HL-60 (cell line): ENCODE results near the gene RPL13.

Experiments
- GABPA ChIP-seq: IDR thresholded peaks from 2 replicates; pipeline ENCODE4 v1.6.1; 2012; ENCODE audit warnings: low read depth
- POLR2AphosphoS5 ChIP-seq: IDR thresholded peaks from 2 replicates; pipeline ENCODE4 v1.6.1; 2012; ENCODE audit warnings: low read depth
- SPI1 ChIP-seq: IDR thresholded peaks from 2 replicates; pipeline ENCODE4 v1.6.1; 2012; ENCODE audit warnings: low read depth, mild to moderate bottlenecking, borderline replicate concordance
- TF ChIP-seq, protein P1 (sequence below): IDR thresholded peaks from one replicate; pipeline ENCODE4 v1.5.1; 2011; ENCODE audit warnings: low read length, control low read depth, inconsistent platforms; ENCODE audit not compliant: insufficient read depth
- TF ChIP-seq, protein P2 (sequence below): IDR thresholded peaks from 2 replicates; pipeline ENCODE4 v1.6.1; 2012; ENCODE audit warnings: low read depth; ENCODE audit not compliant: insufficient replicate concordance

DNA sequence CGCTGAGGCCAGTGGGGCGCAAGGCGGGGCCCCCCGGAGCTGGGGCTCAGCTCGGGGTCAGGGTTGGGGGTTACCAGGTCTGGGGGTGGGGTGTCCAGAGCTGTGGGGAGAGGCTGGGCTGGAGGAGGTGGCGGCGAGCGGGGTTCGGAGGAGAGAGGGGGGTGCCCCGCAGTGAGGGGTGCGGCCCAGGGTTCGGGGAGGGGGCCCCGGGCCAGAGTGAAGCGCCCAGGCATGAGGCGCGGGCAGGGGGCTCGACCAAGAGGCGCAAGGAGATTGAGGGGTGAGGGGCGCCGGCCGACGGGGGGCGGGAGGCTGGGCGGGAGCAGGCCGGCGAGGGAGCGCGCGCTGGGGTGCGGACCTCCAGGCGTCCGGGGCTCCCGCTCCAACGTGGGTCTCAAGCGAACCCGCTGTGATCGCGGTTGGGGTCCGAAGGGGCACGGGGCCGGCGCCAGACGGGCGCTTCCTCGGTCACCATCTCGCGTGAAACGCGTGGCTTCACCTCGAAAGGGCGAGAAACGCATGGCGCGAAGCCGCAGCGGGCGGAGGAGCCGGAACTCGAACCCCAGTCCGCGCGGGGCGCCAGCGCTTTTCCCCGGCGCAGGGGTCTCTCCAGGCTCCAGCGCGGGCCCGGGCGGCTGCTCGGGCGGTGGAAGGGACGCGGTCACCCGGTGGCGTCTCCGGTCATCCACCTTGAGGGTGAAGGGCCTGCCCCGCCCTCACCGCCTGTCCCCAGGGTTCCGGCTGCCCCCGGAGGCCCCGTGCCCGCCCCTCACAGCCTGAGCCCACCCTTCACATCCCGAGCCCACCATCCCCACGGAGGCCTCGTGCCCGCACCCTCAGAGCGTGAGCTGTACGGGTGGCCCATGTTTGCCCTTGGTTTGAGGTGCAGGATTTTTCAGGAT is 15.9 kb downstream of the RPL13 start:
- TF ChIP-seq, protein P1, sequence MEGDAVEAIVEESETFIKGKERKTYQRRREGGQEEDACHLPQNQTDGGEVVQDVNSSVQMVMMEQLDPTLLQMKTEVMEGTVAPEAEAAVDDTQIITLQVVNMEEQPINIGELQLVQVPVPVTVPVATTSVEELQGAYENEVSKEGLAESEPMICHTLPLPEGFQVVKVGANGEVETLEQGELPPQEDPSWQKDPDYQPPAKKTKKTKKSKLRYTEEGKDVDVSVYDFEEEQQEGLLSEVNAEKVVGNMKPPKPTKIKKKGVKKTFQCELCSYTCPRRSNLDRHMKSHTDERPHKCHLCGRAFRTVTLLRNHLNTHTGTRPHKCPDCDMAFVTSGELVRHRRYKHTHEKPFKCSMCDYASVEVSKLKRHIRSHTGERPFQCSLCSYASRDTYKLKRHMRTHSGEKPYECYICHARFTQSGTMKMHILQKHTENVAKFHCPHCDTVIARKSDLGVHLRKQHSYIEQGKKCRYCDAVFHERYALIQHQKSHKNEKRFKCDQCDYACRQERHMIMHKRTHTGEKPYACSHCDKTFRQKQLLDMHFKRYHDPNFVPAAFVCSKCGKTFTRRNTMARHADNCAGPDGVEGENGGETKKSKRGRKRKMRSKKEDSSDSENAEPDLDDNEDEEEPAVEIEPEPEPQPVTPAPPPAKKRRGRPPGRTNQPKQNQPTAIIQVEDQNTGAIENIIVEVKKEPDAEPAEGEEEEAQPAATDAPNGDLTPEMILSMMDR: no peak
- TF ChIP-seq POLR2AphosphoS5 (no peak), SPI1 (no peak), GABPA (no peak)
- TF ChIP-seq, protein P2, sequence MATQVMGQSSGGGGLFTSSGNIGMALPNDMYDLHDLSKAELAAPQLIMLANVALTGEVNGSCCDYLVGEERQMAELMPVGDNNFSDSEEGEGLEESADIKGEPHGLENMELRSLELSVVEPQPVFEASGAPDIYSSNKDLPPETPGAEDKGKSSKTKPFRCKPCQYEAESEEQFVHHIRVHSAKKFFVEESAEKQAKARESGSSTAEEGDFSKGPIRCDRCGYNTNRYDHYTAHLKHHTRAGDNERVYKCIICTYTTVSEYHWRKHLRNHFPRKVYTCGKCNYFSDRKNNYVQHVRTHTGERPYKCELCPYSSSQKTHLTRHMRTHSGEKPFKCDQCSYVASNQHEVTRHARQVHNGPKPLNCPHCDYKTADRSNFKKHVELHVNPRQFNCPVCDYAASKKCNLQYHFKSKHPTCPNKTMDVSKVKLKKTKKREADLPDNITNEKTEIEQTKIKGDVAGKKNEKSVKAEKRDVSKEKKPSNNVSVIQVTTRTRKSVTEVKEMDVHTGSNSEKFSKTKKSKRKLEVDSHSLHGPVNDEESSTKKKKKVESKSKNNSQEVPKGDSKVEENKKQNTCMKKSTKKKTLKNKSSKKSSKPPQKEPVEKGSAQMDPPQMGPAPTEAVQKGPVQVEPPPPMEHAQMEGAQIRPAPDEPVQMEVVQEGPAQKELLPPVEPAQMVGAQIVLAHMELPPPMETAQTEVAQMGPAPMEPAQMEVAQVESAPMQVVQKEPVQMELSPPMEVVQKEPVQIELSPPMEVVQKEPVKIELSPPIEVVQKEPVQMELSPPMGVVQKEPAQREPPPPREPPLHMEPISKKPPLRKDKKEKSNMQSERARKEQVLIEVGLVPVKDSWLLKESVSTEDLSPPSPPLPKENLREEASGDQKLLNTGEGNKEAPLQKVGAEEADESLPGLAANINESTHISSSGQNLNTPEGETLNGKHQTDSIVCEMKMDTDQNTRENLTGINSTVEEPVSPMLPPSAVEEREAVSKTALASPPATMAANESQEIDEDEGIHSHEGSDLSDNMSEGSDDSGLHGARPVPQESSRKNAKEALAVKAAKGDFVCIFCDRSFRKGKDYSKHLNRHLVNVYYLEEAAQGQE: no peak
